GM18505 (cell line): ENCODE data around the gene RAMP1.

Source experiments
- ATAC-seq: cut with Tn5 transposase; IDR thresholded peaks from one replicate; pipeline ENCODE4 v1.9.1; 2021; ENCODE audit not compliant: unreplicated experiment
- POLR2A ChIP-seq: IDR thresholded peaks from 4 replicates; pipeline ENCODE4 v1.6.1; 2011; ENCODE audit warnings: borderline replicate concordance; ENCODE audit not compliant: insufficient read depth, insufficient read length; ENCODE audit errors: extremely low read depth

The RAMP1 gene

DNA sequence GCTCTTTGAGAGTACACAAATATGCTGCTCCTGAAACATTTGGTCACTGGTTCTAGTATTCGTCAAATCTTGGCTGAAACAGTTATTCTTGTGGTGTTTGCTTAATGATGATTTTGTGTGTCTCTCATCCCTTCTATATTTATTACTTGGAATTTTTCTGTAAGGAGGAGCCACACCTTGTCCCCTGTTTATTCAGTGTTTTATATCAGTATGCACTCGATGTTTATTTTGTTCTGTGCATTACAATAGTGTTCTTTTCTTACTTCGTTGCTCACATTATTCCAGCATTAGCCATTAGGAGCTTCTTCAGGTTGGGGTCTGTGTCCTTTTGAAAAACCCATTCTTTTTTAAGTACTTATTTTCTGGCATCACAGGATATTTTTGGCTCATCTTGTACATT, 5.1 kb upstream of the RAMP1 start:
- no peak for ATAC-seq
- TF ChIP-seq POLR2A: no peak

DNA sequence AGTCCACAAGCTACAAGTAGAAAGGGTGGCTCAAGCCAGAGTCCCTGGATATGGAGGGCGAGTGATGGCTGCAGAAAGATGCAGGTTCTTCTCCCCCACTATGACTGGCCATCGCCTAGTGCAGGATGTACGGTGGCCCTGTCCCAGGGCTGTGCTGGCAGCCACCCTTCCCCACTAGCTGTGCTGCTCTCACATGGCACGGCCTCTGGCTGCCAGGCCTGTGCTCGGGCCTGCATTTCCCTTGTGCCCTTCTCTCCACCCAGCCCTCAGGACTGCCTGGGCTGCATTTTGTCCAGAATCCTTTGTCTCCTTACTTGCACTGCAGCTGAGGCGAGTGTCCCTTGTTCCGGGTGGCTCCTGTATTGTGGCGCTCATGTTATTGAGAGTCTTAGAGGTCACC, 1.6 kb upstream of the RAMP1 start:
- TF ChIP-seq POLR2A: no peak
- ATAC-seq: no peak

DNA sequence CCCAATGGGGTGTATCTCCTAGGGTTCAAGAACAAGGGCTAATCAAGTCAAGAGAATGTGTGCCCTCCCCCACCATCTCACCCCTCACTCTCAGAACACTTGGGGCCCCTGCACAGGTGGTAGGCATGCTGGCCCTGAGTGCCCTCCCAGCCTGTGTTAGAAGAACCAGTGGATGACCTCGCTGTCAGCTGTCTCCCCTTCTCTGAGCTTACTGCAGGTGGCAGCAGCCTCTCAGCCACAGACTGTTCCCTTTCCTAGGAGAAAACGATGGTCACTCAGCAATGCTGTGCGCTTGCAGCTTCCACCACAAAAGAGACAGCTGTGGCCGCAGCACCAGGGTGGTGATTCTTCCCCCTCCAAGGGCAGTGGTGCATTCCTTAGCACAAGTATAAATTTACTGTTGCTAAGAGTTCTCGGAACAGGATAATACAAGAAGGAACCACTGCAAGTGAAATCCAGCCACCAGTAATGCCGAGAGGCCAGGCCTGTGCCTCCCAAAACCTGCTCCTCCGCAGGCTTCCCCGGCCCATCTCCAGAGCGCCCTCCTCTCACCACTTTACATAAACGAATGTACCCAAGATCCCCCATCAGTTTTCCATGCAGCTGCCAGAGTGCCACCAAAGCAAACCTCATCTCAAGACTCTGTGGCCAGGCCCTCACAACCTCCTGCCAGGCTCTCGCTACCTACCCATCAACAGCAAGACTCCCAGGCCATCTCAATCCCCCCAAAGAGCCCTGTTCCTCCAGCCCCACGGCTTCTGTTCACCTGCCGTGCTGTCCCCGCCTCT, 935 bp upstream of the RAMP1 start:
- no peak for TF ChIP-seq POLR2A
- ATAC-seq: no peak

DNA sequence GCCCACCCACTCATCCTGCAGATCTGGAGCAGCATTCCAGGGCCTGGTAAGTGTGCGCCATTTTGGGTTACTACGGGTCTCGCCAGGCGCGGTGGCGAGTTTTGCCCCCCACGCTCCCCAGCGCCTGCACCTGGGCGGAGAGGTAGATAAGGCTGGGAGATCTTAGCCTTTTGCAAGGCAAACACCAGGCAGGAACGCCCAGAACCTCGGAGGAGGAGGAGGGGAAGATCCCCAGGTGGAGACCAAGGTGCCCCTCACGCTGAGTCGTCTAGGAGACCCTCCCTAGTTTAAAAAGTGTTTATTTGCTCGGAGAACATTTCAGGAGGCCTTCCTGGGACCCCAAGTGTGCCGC, 365 bp upstream of the RAMP1 start:
- no peak for TF ChIP-seq POLR2A
- no peak for ATAC-seq

DNA sequence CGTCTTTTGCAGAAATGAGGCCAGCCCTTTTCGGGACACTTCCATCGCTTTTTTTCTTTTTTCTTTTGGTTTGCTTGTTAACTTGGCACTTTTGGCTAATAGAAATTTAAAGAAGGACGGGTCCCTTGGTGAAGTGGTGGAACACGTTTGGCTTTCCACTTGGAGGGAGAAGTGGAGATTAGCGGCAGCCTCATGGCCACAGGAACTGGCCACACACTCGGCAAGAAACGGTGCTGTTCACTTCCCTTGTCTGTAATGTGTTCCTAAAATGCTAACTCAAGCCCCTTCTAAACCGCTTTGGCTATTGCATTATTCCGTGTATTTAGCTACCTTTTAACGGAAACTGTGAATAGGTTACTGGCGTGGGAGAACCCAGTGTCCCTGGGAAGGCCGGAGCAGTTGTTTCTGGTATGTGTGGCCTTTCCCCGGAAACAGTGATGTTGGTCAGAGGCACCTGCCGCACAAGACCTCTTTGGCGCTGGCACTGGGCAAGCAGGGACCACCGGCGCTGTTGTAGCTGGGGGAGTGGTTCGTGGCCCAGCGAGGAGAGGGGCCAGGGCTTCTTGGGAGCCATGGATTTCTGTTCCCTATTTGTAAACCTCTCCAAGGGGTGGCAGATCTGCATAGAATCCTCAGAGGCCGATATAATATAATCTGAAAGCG, 981 bp downstream of the RAMP1 start:
- no peak for ATAC-seq

DNA sequence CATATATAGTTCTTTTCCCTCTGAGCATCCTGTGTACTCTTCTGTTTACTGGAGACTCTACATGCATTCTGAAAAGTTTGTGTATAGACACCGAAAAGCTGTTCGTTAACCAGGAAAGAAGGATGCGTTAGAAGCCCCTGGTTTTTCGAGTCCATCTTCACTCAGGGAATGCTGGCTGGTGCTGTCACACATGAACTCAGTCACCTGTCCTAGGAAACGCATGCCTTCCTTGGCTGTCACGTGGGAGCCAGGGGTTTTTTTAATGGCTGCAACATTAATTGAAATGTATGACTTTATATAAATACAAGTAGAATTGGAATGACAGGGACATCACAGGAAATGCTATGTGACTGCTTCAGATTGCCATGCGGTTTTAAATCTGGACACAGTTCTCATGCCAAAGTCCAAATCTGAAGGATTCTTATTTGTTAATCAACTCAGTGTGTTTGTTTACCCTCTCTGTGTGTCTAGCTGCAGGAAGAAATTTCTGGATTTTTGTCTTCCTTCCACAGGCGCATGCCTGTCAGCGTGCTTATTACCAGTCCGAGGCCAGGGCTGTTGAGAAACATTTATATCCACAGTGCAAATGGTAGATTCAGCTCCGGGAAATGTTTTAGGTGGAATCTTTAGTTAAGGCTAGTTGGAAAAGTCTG, 2.6 kb downstream of the RAMP1 start:
- ATAC-seq: no peak
- no peak for TF ChIP-seq POLR2A

More for the DNA sequence above, 981 bp downstream of the RAMP1 start:
- no peak for TF ChIP-seq POLR2A

DNA sequence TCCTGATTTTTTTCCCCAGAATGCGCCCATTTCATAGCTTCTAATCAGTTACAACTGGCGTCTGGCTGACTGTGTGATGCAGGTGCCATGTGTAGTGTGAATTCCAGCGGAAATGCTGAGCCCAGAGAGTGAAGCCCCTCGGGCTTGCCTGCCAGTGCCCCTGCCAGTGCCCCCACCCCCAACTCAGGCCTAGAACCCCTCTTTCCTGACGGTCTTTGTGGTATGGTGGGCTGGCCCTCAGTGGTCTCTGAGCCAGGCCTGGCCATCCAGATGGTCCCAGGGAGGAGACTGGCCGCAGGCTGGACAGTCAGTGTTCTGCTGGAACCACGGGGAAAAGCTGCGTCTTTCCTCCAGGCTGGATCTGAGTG, 3.1 kb downstream of the RAMP1 start:
- TF ChIP-seq POLR2A: no peak
- no peak for ATAC-seq

DNA sequence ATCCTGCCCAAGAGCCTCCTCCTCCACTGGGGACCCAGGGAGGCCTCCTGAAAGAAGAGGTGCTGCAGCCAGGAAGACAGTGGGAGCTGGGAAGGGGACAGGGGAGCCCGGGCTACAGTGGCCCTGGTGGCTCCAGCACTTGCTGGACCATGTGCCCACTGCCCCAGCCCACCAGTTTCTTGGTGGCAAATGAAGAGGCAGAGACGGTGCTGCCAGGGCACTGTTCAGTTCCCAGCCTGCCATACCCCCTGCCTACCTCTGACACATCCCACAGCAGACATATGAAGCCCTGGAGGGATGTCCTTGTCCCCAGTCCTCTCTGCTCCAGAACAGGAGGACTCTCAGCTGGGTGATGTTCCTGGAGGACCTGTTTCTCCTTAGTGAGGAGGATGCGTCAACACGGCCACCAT, 3.7 kb downstream of the RAMP1 start:
- no peak for TF ChIP-seq POLR2A
- ATAC-seq: no peak

DNA sequence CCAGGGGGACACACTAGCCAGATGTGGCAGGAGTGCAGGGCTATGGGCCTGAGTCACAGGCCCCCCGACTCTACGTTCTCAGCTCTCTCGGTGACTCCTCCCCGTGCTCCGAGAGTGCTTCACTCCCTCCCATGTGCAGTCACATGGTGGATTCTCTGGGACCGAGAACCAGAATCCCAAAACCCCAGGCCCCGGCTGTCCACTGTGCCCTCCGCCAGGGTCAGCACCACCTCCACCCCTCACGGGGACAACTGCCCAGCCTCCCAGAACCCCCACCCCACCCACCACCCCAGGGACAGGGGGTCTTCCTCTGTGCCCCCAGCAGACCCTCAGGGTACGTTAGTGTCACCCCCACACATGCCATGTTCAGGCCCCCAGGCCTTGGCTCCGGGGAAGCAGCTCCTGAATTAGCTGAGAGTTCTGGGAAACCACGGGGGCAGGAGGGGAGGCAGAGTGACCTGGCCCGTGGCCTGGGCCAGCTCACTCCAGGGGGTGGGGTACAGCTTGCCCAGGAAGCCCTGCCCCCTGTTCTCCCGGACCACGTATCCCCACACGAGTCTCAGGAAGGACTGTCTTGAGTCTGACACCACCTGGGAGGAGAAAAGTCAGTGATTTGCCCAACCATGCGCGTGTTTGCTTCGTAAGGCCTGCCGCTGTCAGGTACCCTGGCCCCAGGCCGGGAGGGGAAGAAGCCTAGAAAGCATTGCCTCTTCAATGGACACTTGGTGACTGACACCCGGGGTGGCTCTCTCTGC, 4.4 kb downstream of the RAMP1 start:
- ATAC-seq: no peak
- TF ChIP-seq POLR2A: no peak

DNA sequence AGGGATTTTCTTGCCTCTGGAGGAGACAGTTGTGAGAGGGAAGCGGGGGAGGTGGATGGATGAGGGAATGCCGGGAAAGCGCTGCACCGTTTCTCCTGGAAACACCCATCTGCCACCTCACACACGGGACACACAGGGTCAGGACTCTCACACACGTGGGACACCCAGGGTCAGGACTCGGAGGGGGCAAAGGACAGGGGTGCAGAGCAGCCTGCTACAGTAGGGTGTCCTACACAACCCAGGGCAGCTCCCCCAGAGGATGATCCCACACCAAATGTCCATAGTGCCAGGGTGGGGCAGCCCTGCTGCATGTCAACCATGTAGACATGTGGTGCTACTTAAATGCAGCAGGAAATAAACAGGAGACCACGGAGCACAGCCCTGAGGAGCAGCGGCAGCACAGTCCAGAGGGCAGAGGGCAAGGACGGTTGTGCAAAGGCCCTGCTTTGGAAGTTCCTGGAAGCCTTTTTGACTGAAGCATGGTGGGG, 5.1 kb downstream of the RAMP1 start:
- ATAC-seq: no peak
- no peak for TF ChIP-seq POLR2A

DNA sequence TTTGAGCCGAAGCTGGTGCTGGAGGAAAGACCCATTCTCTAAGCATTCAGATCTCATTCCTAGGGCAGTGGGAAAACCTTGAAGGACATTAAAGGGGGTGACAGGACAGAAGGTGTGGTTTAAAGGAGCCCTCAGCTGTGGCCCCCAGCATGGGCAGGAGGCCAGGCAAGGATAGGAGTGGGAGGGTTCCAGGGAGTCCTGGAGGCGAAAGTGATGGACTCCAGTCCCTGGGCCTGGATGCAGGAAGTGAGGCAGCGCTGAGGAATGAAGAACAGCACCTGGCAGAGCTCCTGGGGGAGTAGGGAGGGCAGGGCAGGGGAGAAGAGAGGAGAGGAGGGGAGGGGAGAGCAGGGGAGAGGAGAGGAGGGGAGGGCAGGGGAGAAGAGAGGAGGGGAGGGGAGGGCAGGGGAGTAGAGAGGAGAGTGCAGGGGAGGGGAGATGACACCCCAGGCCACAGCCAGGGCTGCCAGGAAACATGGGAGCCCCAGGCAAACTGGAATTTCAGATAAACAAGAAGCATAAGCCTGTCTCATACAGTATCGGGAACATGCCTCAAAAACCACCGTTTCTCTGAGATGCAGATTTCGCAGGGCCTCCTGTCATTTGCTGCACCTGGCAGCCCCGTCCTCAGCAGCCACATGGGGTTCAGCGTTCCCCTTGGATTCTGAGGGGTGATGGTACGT, 5.7 kb downstream of the RAMP1 start:
- TF ChIP-seq POLR2A: no peak
- ATAC-seq: no peak

DNA sequence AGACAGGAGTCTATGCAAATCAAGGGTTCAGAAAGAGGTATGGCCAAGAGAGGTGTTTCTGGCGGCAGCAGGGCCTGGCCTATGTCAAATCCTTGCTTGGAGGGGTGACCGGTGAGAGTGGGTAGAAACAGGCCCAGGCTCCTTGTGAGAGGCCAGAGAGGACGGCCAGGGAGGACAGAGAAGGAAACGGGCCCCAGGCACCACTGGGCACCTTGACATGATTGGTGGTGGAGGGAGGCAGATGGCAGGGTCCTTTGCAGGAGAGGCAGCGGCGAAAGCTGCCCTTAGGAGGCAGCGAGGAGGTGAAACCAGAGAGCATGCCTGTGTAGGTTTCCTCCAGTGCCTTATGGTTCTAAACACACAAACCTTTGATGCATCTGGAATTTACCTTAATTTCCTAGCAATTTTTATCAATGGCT, 6.2 kb downstream of the RAMP1 start:
- ATAC-seq: no peak
- TF ChIP-seq POLR2A: no peak
